NCI-H1436 treated with DMSO at 0.1 percent for 48 hours (cell line): ENCODE results near the gene PTEN.

Source experiments
- DNase-seq: peaks from one replicate; lab custom pipeline; 2025; lab: John Stamatoyannopoulos, UW

PTEN gene

GRCh38 chr10:87976101-87976743 is 112.8 kb downstream of the PTEN start:
- DNase-seq = no peak

- DNase-seq = no peak
Observed at GRCh38 chr10:87978166-87978565, 114.7 kb downstream of the PTEN start.

GRCh38 chr10:87979847-87980246 is 116.4 kb downstream of the PTEN start:
- no peak for DNase-seq

GRCh38 chr10:87983716-87984115 is 120.3 kb downstream of the PTEN start:
- DNase-seq = no peak

GRCh38 chr10:87987206-87987605 is 123.8 kb downstream of the PTEN start:
- no peak for DNase-seq

- DNase-seq = no peak
Observed at GRCh38 chr10:87991946-87992345, 128.5 kb downstream of the PTEN start.

- DNase-seq = no peak
Observed at GRCh38 chr10:88004451-88004850, 141.0 kb downstream of the PTEN start.

GRCh38 chr10:88006261-88006660 is 142.8 kb downstream of the PTEN start:
- DNase-seq = no peak

GRCh38 chr10:88008866-88009470 is 145.5 kb downstream of the PTEN start:
- DNase-seq = no peak

GRCh38 chr10:88012641-88013040 is 149.2 kb downstream of the PTEN start:
- no peak for DNase-seq

- DNase-seq = no peak
Observed at GRCh38 chr10:88017781-88018180, 154.4 kb downstream of the PTEN start.

GRCh38 chr10:88019753-88020152 is 156.3 kb downstream of the PTEN start:
- DNase-seq = no peak
